GM23248 (cell line): ENCODE measurements around the gene CPNE4. TPM values are rescaled to one million over a fixed set of nuclear protein-coding genes. Genes with fewer than 3 reads are reported as not detected.
A peak's percentile ranks its signal among the peaks of the same experiment; 100 is the strongest.

Experiments
- DNase-seq: peaks from one replicate; pipeline ENCODE4 v3.0.0-alpha.2; 2015
- H2AFZ ChIP-seq: fragments of 200-600 bp; sonication (generic); 2 replicates; pipeline ENCODE4 v1.6.1; 2016; ENCODE audit warnings: antibody characterized with exemption
- H3F3A ChIP-seq: fragments of 200-600 bp; sonication (generic); 2 replicates; pipeline ENCODE4 v1.6.1; 2016; ENCODE audit warnings: mild to moderate bottlenecking, antibody characterized with exemption, mixed run types; ENCODE audit not compliant: insufficient read depth
- H3K27ac ChIP-seq: fragments of 200-600 bp; sonication (generic); 2 replicates; pipeline ENCODE4 v1.5.1; 2016; ENCODE audit warnings: mild to moderate bottlenecking
- H3K27me3 ChIP-seq: fragments of 200-600 bp; sonication (generic); replicated peaks from 2 replicates; pipeline ENCODE4 v1.6.1; 2016; ENCODE audit warnings: mild to moderate bottlenecking; ENCODE audit not compliant: insufficient read depth
- H3K36me3 ChIP-seq: fragments of 200-600 bp; sonication (generic); 2 replicates; pipeline ENCODE4 v1.6.1; 2016; ENCODE audit warnings: low read depth, mild to moderate bottlenecking
- H3K4me1 ChIP-seq: fragments of 200-600 bp; sonication (generic); 2 replicates; pipeline ENCODE4 v1.6.1; 2016; ENCODE audit warnings: mild to moderate bottlenecking; ENCODE audit not compliant: insufficient read depth
- H3K4me2 ChIP-seq: fragments of 200-600 bp; sonication (generic); one replicate; pipeline ENCODE4 v1.6.1; 2016; ENCODE audit warnings: mild to moderate bottlenecking; ENCODE audit not compliant: unreplicated experiment
- H3K4me3 ChIP-seq: fragments of 200-600 bp; sonication (generic); 2 replicates; pipeline ENCODE4 v1.5.1; 2016; ENCODE audit warnings: mild to moderate bottlenecking
- H3K79me2 ChIP-seq: fragments of 200-600 bp; sonication (generic); 2 replicates; pipeline ENCODE4 v1.6.1; 2016; ENCODE audit warnings: mild to moderate bottlenecking; ENCODE audit not compliant: insufficient read depth
- H3K9ac ChIP-seq: fragments of 200-600 bp; sonication (generic); 2 replicates; pipeline ENCODE4 v1.6.1; 2016; ENCODE audit warnings: mild to moderate bottlenecking
- H3K9me2 ChIP-seq: fragments of 200-600 bp; sonication (generic); 2 replicates; pipeline ENCODE4 v1.6.1; 2016; ENCODE audit warnings: mixed run types, mild to moderate bottlenecking, moderate library complexity; ENCODE audit not compliant: insufficient read depth
- H3K9me3 ChIP-seq: fragments of 200-600 bp; sonication (generic); one replicate; pipeline ENCODE4 v1.6.1; 2017; ENCODE audit warnings: low read depth
- H4K20me1 ChIP-seq: fragments of 200-600 bp; sonication (generic); 2 replicates; pipeline ENCODE4 v1.6.0; 2016; ENCODE audit not compliant: insufficient read depth
- EZH2 ChIP-seq: fragments of 200-600 bp; sonication (generic); IDR thresholded peaks from 2 replicates; pipeline ENCODE4 v1.6.1; 2018; ENCODE audit warnings: antibody characterized with exemption, mild to moderate bottlenecking; ENCODE audit not compliant: insufficient read depth, poor library complexity, severe bottlenecking
- EZH2phosphoT487 ChIP-seq: fragments of 200-600 bp; sonication (generic); IDR thresholded peaks from 2 replicates; pipeline ENCODE4 v1.6.1; 2018; ENCODE audit warnings: antibody characterized with exemption, moderate library complexity, mild to moderate bottlenecking, low read depth; ENCODE audit not compliant: insufficient read depth
- WGBS, 2 experiments: methylation state at CpG; one replicate each; pipeline ENCODE4 v1.1.6; 2015 to 2017; ENCODE audit warnings: low lambda C conversion rate in 2 of 2, low coverage in 1 of 2; ENCODE audit errors: missing lambda C conversion rate in 2 of 2; 5-methylcytosine and 5-hydroxymethylcytosine counted together
- in situ Hi-C: fragments of 300-500 bp; cut with MboI; formaldehyde crosslinking; loops from 2 replicates; pipeline ENCODE4 v1.15.0; 2020
- polyA plus RNA-seq: library from polyadenylated mRNA; unstranded; fragments of >200 nt; fragmentation: Nextera tagmentation; extraction: Ambion mirVana; gene quantifications from 2 replicates; pipeline ENCODE4 v1.2.1, GENCODE V29; 2016
- total RNA-seq: library from RNA; depleted of rRNA; stranded (reverse); fragments of >200 nt; shearing (Covaris generic); gene quantifications from 2 replicates; pipeline ENCODE4 v1.2.3, GENCODE V29; 2014

CPNE4 gene
- total and polyA plus RNA-seq, 2 experiments from 2014 or later: 0.11 to 0.44 TPM

- no peaks in the 10 kb centered on the region for H3K9me2 ChIP-seq
- no peak overlapping the region for H3K27ac ChIP-seq
- 16 to 35% methylated on average over 13 to 30 of the region's 37 CpGs for WGBS, 2 experiments
- H3K36me3 ChIP-seq: no peaks in the 10 kb centered on the region
- H4K20me1 ChIP-seq: no peaks in the 10 kb centered on the region
- peak overlapping the region; percentile 92 for H2AFZ ChIP-seq
- TF ChIP-seq EZH2phosphoT487 (no peak), EZH2 (no peak)
- no peaks in the 10 kb centered on the region for H3K79me2 ChIP-seq
- H3K9ac ChIP-seq: peak overlapping the region; percentile 59
- H3K4me3 ChIP-seq: peak overlapping the region; percentile 71
- peak; percentile 76 for DNase-seq
- H3K4me2 ChIP-seq: peak overlapping the region; percentile 80
- in situ Hi-C loops: loop anchor here (25.0 kb wide), 1 partner anchor 485 kb away; no protein-coding TSS in a partner anchor
- H3K9me3 ChIP-seq: no peaks in the 10 kb centered on the region
- H3K27me3 ChIP-seq: no peaks in the 10 kb centered on the region
- H3F3A ChIP-seq: no peaks in the 10 kb centered on the region
- H3K4me1 ChIP-seq: peaks cover 3% of the 10 kb centered on the region; the same call in 1 of the 2 replicates
These were observed 507.9 kb downstream of the CPNE4 start for GRCh38 chr3:131526801-131527347.

- H3K4me2 ChIP-seq: no peak overlapping the region
- H4K20me1 ChIP-seq: no peaks in the 10 kb centered on the region
- no peak overlapping the region for H3K27ac ChIP-seq
- no peak for DNase-seq
- no peaks in the 10 kb centered on the region for H3K27me3 ChIP-seq
- no peaks in the 10 kb centered on the region for H3K9me2 ChIP-seq
- in situ Hi-C loops: no loop called here
- H3K36me3 ChIP-seq: no peaks in the 10 kb centered on the region
- no peaks in the 10 kb centered on the region for H3K9me3 ChIP-seq
- H3K79me2 ChIP-seq: no peaks in the 10 kb centered on the region
- H3K4me1 ChIP-seq: no peaks in the 10 kb centered on the region
- H3K9ac ChIP-seq: no peak overlapping the region
- H2AFZ ChIP-seq: no peak overlapping the region
- TF ChIP-seq EZH2phosphoT487 (no peak), EZH2 (no peak)
- H3K4me3 ChIP-seq: no peak overlapping the region
- WGBS, 2 experiments: 20 to 32% methylated on average over 7 of the region's 7 CpGs
- H3F3A ChIP-seq: no peaks in the 10 kb centered on the region
These were observed 516.1 kb downstream of the CPNE4 start for GRCh38 chr3:131518680-131519079.

GRCh38 chr3:131505421-131505820 is 529.4 kb downstream of the CPNE4 start:
- no peak overlapping the region for H2AFZ ChIP-seq
- peaks cover 16% of the 10 kb centered on the region for H3K4me1 ChIP-seq
- TF ChIP-seq EZH2phosphoT487: no peak
- TF ChIP-seq EZH2: no peak
- no peaks in the 10 kb centered on the region for H3K9me3 ChIP-seq
- peaks cover 23% of the 10 kb centered on the region for H3K79me2 ChIP-seq
- peaks cover 11% of the 10 kb centered on the region; the same call in 1 of the 2 replicates for H3F3A ChIP-seq
- H4K20me1 ChIP-seq: no peaks in the 10 kb centered on the region
- no peaks in the 10 kb centered on the region for H3K27me3 ChIP-seq
- no peak overlapping the region for H3K4me3 ChIP-seq
- 0 out of 2 replicates have a peak, but pooled peaks cover 3% of the 10 kb centered on the region for H3K36me3 ChIP-seq
- DNase-seq: no peak
- no peak overlapping the region for H3K4me2 ChIP-seq
- no peaks in the 10 kb centered on the region for H3K9me2 ChIP-seq
- in situ Hi-C loops: no loop called here
- no peak overlapping the region for H3K9ac ChIP-seq
- H3K27ac ChIP-seq: no peak overlapping the region
- 41 to 43% methylated on average over 4 of the region's 4 CpGs for WGBS, 2 experiments

GRCh38 chr3:131503320-131503635 is 531.5 kb downstream of the CPNE4 start:
- peaks cover 42% of the 10 kb centered on the region for H3K79me2 ChIP-seq
- H4K20me1 ChIP-seq: no peaks in the 10 kb centered on the region
- in situ Hi-C loops: no loop called here
- peaks cover 17% of the 10 kb centered on the region; the same call in 1 of the 2 replicates for H3K36me3 ChIP-seq
- peaks cover 11% of the 10 kb centered on the region; the same call in 1 of the 2 replicates for H3F3A ChIP-seq
- no peaks in the 10 kb centered on the region for H3K9me3 ChIP-seq
- no peaks in the 10 kb centered on the region for H3K27me3 ChIP-seq
- no peaks in the 10 kb centered on the region for H3K9me2 ChIP-seq
- peaks cover 16% of the 10 kb centered on the region for H3K4me1 ChIP-seq
- DNase-seq: peak; percentile 64
- peak overlapping the region; percentile 99 for H3K9ac ChIP-seq
- H3K4me3 ChIP-seq: peak overlapping the region; percentile 99
- peak overlapping the region; percentile 81 for H3K27ac ChIP-seq
- TF ChIP-seq EZH2 (no peak), EZH2phosphoT487 (no peak)
- peak overlapping the region; percentile 100 for H2AFZ ChIP-seq
- peak overlapping the region; percentile 100 for H3K4me2 ChIP-seq
